ENCODE results near the gene UBE2QL1. TPM values are rescaled to one million over a fixed set of nuclear protein-coding genes. Genes with fewer than 3 reads are reported as not detected.

UBE2QL1 gene
- polyA plus RNA-seq = 32.3 and 36.3 TPM in 2 replicates

GRCh38 chr5:6448622-6449464 lies at the start of gene UBE2QL1:
UBE2QL1 (plus strand) TSS chr5:6448859; CDS start chr5:6448894, 35 bp downstream.

Other genes with a start within 250 kb of the UBE2QL1 start
- gene MED10, start 70.3 kb upstream of the UBE2QL1 start, polyA plus RNA-seq = 54.3 and 91.3 TPM in 2 replicates
- gene NSUN2, start 184.2 kb downstream of the UBE2QL1 start, polyA plus RNA-seq = 7.0 and 11.1 TPM in 2 replicates
- 17.3 and 23.4 TPM in 2 replicates for gene SRD5A1, start 184.6 kb downstream of the UBE2QL1 start, polyA plus RNA-seq